Activated CD4-positive, alpha-beta T cell treated with anti-CD3 and anti-CD28 coated beads, Interleukin-2, Interleukin-6, amounts not matched to agents 100 ng/mL and 50 ng/mL, durations not matched to agents 16 hours and 8 hours (primary cell): ENCODE data around the gene SPATA6.
"Not testable (repeated sequence)": the region's sequence is repeated elsewhere in the genome, so short reads cannot be mapped to it uniquely, and the experiment has no call there.

Source experiments
- DNase-seq: peaks from one replicate; pipeline ENCODE4 v3.0.0-alpha.2; 2020

Gene SPATA6

DNA sequence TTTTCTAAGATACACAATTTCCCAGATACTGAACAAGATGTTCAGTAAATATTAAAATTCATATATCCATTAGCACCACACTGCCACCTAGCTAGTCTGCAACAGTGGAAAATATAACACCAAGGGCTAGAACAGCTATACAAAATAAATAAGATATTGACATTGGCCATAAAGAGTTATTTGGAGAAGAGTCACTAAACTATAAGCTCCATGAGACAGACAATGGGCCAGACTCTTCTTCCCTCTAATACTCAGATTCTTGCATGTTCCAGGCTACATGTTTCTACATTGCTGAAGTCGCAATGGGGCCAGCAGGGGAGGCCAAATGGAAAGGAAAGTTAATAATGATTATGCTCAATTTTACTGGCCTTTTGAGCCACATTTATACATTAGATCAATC lies 21.5 kb downstream of the SPATA6 start:
- DNase-seq, result no peak

DNA sequence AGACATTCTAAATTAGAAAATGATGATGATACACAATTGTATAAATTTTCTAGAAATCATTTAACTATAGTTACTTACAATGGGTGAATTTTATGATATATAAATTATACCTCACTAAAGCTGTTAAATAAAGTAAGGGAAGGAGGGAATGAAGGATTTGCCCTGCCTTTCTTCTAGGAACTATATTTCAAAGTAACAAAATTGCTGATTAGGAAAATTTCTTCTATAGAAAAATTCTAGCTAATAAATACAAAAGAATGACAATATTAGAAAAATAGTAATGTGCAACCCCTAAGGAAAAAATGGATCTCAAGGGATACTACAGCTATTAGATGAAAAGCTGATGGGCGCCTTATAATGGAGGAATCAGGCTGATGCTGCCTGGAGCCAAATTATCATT lies 23.1 kb downstream of the SPATA6 start:
- no peak for DNase-seq

DNA sequence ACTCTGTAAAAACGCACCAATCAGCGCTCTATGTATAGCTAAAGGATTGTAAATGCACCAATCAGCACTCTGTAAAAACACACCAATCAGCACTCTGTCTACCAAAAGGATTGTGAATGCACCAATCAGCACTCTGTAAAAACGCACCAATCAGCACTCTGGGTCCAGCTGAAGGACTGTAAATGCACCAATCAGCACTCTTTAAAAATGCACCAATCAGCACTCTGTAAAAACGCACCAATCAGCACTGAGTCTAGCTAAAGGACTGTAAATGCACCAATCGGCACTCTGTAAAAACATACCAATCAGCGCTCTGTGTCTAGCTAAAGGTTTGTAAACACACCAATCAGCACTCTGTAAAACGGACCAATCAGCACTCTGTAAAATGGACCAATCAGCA lies 27.8 kb downstream of the SPATA6 start:
- not testable (repeated sequence) for DNase-seq

GRCh38 chr1:48442864-48443619 lies 29.0 kb downstream of the SPATA6 start:
- DNase-seq, result no peak

DNA sequence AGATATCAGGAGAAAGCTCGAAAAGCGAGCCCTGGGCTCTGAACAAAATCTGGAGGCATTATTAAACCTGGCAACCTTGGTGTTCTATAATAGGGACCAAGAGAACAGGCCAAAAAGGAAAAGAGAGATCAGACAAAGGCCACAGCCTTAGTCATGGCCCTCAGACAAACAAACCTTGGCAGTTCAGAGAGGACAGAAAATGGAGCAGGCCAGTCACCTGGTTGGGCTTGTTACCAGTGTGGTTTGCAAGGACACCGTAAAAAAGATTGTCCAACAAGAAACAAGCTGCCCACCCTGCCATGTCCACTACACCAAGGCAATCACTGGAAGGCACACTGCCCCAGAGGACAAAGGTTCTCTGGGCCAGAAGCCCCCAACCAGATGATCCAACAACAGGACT lies 31.2 kb downstream of the SPATA6 start:
- DNase-seq, result not testable (repeated sequence)

GRCh38 chr1:48439380-48439779 lies 32.6 kb downstream of the SPATA6 start:
- no peak for DNase-seq

DNA sequence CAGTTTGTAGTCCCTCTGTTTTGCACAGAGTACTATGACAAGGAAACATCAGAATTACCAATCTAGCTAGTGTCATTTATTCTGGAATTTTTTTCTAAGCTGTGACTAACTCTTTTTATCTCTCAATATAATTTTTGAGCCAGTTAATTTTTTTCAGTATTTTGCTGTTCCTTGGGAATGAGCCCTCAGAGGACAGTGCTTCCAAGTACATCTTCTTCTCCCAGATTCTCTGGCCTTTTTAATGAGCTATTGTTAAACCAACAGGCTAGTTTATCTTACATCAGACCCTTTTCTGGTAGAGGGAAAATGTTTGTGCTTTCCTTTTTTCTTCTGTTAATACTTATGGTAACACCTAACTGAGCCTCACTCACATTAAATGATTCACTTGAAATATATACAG lies 34.6 kb downstream of the SPATA6 start:
- not testable (repeated sequence) for DNase-seq

DNA sequence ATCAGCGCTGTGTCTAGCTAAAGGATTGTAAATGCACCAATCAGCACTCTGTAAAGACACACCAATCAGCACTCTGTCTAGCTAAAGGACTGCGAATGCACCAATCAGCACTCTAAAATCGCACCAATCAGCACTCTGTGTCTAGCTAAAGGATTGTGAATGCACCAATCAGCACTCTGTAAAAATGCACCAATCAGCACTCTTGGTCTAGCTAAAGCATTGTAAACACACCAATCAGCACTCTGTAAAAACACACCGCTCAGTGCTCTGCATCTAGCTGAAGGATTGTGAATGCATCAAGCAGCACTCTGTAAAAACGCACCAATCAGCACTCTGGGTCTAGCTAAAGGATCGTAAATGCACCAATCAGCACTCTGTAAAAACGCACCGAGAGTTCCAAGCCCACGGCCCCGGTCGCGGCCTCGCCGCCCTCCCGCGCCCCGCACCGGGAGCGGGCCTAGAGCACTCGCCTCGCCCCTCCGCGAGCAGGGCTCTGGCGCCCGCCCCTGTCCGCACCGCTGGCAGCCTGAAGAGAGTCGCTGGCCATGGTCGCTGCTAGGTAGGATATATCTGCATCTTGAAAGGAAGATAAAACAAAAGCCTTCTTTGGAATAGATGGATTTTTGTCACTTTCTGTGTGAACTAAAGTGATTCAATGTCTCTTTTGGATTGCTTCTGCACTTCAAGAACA lies 36.5 kb downstream of the SPATA6 start:
- not testable (repeated sequence) for DNase-seq

DNA sequence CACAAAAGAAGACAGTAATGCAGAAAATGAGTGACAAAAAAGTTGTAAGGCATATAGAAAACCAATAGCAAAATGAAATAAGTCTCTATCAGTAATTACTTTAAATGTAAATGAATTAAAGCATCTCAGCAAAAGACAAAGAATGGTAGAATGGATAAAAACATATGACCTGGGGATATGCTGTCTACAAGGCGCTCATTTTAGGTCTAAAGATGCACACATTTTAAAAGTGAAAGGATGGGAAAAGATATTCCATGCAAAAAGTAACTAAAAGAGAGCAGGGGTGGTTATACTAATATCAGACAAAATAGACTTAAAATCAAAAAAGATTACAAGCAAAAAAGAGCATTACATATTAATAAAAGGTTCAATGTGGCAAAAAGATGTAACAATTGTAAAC lies 41.2 kb downstream of the SPATA6 start:
- DNase-seq, result no peak

DNA sequence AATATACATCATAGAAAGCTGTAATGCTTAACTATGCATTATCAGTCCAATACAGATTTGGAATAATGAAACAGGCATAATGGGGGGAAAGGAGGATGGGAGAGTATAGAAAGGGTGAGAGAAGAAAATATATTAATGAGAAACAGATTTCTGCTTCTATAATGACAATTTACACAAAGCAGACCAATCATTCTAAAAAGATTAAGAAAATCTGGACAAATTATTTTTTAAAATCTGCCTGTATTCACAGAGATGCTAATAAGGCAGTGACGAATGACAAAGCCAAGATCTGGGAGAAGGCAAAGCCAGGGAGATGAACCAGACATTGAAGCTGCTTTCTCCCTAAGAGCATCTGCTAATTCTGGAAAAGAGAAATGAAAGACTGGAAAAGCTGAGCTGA lies 50.0 kb downstream of the SPATA6 start:
- DNase-seq, result no peak

DNA sequence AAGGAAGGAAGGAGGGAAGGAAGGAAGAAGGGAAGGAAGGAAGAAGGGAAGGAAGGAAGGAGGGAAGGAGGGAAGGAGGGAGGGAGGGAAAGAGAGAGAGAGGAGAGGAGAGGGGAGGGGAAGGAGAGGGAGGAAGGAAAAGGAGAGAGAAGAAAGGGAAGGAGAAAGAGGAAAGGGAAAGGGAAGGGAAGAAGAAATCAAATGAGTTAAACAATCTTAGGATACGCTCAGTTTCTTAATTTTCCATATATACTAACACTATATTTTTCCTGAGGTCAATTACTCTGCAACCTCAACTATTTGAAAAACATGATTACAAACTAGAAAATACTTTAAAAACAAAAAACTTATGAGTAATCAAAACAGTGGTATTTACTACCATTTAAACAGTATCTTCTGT lies 53.3 kb downstream of the SPATA6 start:
- DNase-seq, result no peak

DNA sequence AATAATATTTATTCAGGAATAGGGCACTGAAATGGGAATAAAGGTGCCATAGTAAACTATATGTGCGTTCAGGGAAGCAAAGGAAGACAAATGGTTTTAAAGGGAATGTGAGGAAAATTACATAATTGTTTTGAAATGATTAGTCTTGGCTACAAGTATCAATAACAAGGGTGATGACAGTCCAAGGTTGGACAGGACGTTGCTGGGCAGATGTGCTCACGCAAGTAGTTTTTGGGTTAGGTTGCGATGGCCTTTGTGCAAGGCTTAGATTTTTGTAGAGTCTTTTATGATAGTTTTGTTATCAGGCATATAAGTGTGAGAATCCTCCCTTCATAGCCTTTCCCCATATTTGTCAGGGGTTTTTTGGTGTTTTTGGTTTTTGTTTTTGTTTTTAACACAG lies 57.0 kb downstream of the SPATA6 start:
- no peak for DNase-seq

- no peak for DNase-seq
Measured at GRCh38 chr1:48414264-48414663, 57.7 kb downstream of the SPATA6 start.

DNA sequence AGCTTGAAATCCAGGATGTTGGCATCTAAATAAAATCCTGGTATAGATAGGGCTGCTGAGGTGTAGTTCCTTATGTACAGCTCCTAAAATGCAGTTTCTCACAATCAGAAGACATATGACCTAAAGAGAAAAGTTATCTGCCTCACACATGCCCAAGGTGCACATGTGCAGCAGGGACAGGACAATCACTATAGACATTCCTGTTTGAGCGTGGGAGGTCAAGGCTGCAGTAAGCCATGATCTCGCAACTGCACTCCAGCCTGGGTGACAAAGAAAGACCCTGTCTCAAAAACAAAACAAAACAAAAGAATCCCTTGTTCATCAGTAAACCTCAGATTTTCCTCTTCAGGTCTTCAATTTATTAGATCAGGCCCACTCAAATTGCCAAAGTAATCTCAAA lies 66.1 kb downstream of the SPATA6 start:
- no peak for DNase-seq

- DNase-seq, result no peak
Measured at GRCh38 chr1:48405400-48405799, 66.6 kb downstream of the SPATA6 start.

DNA sequence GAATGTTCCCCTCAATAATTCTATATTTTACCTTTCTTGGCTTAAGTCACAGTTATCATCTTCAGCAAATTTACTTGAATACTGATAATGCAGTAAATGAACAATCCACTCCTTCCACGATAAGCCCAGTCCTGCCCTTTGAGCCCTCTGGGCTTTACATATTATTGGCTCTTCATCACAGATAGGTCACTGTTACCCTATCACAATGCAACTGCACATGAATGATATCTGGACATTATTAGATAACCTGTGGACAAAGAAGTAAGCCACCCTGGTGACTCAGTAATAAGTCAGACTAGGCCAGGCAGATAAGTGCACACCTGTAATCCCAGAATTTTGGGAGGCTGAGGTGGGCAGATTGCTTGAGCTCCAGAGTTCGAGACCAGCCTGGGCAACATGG lies 69.4 kb downstream of the SPATA6 start:
- DNase-seq, result no peak

GRCh38 chr1:48396208-48396607 lies 75.8 kb downstream of the SPATA6 start:
- DNase-seq, result no peak

DNA sequence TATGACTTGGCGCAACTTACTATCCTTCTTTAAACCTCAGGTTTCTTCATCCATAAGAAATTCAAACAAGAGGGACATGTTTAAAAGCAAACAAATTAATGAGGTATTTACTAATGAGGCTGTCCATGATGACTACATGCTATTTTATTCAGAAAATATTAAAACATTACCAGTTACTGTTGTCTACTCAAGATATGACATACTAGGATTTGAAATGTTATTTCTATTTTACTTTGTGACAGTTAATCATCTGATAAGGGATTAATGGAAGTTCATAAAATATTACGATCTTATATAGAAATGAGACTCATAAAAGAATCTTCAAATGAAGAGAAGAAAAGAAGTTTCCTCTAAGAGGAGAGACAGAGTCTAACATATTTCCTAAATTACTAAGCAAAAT lies 80.1 kb downstream of the SPATA6 start:
- no peak for DNase-seq

DNA sequence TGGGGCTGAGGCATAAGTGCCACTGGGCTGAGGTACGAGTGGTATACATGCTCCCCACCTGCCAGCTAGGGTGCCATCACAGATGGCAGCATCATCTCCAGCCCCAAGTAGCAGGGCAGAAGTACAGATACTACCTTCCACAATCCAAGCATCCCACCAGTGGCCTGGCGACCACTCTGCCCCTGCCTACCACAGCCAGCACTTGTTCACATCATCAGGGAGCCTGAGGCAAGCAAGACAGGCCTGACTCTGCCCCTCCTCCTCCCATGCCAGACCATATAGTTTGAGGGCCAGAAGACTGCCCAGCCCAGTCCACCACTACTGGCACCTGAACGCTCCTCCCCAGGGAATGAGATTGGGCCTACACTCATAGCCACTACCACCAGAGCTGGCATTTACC lies 84.6 kb downstream of the SPATA6 start:
- no peak for DNase-seq

- DNase-seq, result no peak
Measured at GRCh38 chr1:48374785-48375184, 97.2 kb downstream of the SPATA6 start.

GRCh38 chr1:48371598-48371997 lies 100.4 kb downstream of the SPATA6 start:
- DNase-seq, result no peak

DNA sequence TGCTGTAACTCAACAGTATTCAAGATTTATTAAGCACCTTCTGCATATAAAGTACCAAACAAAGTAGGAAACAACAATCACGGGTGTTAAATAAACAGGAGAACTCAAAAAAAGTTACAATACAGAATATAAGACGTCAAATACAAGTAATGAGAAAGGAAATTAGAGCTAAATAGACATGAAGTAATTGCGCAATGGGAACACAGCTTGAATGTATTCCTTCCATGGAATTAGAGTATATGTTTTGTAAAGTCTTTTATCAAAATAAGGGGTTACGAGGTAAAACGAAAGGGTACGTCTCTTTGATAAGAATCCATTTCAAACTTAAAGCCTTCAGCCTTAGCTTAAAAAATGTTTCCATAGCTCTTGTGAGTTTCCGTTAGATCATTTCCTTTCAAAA lies 109.1 kb downstream of the SPATA6 start:
- no peak for DNase-seq

- no peak for DNase-seq
Measured at GRCh38 chr1:48356901-48357300, 115.1 kb downstream of the SPATA6 start.

GRCh38 chr1:48344373-48344772 lies 127.6 kb downstream of the SPATA6 start:
- no peak for DNase-seq

- no peak for DNase-seq
Measured at GRCh38 chr1:48341221-48341620, 130.8 kb downstream of the SPATA6 start.
